ENCODE measurements around the gene MBNL1. TPM values are rescaled to one million over a fixed set of nuclear protein-coding genes. Genes with fewer than 3 reads are reported as not detected.

Gene MBNL1
- total and polyA plus RNA-seq, 2 of the 4 experiments (the other 2 are of a cell fraction): 127 to 664 TPM

GRCh38 chr3:152304160-152304559, 35.4 kb downstream of the MBNL1 start:
- Histone ChIP-seq H4K5ac (ENCODE audit: low read depth, low read length) (no peak overlapping the region), H4K8ac (ENCODE audit: low read depth in 2 of 2, low read length in 2 of 2) (no peak overlapping the region), H3K56ac (ENCODE audit: extremely low read depth, insufficient read depth, low read length) (no peak overlapping the region), H2AK5ac (ENCODE audit: low read depth, low read length) (no peak overlapping the region), H3K18ac (ENCODE audit: low read depth, low read length) (no peak overlapping the region), H3K4me2 (ENCODE audit: low read depth, low read length) (no peak overlapping the region), H3K9me3 (ENCODE audit: control insufficient read depth, insufficient read depth, low read length) (no peaks in the 10 kb centered on the region), H3K9ac (ENCODE audit: low read depth, low read length) (no peak overlapping the region; the same call in 1 of the 2 replicates), H3K23ac (ENCODE audit: low read depth, low read length) (no peak overlapping the region), H3K36me3 (ENCODE audit: control insufficient read depth, insufficient read depth, low read length) (peaks cover 5% of the 10 kb centered on the region), H3K27me3 (ENCODE audit: control insufficient read depth, insufficient read depth, low read length) (no peaks in the 10 kb centered on the region), H3K4me3 (ENCODE audit: insufficient read depth, low read depth, low read length) (no peak overlapping the region), H2AFZ (replicated peaks; ENCODE audit: low read length, poor library complexity) (no peak overlapping the region), H3K14ac (replicated peaks; ENCODE audit: low read depth, low read length) (no peak overlapping the region), H3K4me1 (ENCODE audit: control insufficient read depth, insufficient read depth, low read length) (peaks cover 27% of the 10 kb centered on the region), H3K27ac (ENCODE audit: insufficient read depth, low read length) (no peak overlapping the region), H2BK120ac (ENCODE audit: low read depth, low read length) (no peak overlapping the region), H2BK5ac (ENCODE audit: low read depth, low read length, poor library complexity, severe bottlenecking) (no peak overlapping the region), H2BK15ac (ENCODE audit: low read depth, low read length) (no peak overlapping the region), H3K79me1 (ENCODE audit: low read depth in 1 of 2, low read length in 2 of 2) (peaks cover 14 to 60% of the 10 kb centered on the region in 2 experiments; a peak in 2 of 4 replicates), H4K20me1 (ENCODE audit: insufficient read depth, low read length) (peaks cover 40% of the 10 kb centered on the region), H3K4ac (ENCODE audit: low read depth, low read length) (no peak overlapping the region), H3K9me1 (ENCODE audit: insufficient read depth, low read length) (peaks cover 9% of the 10 kb centered on the region; the same call in 1 of the 2 replicates), H2BK20ac (ENCODE audit: low read depth, low read length) (no peak overlapping the region), H4K91ac (ENCODE audit: insufficient read depth, low read depth, low read length) (no peak overlapping the region), H2AK9ac (replicated peaks; ENCODE audit: low read depth, low read length, poor library complexity) (no peak overlapping the region)
- no TSS peak for BruUV-seq (replicated peaks)
- POLR2A ChIA-PET (ENCODE audit: unreplicated experiment): no interaction called here
- DNase-seq: no peak
- intact Hi-C loops (cut with micrococcal nuclease) (loop anchor here (10.0 kb wide), 1 partner anchor 141 kb away; no protein-coding TSS in a partner anchor), in situ Hi-C loops (cut with MboI; ENCODE audit: low sequenced_read_pairs) (no loop called here), dilution Hi-C loops (cut with HindIII; ENCODE audit: low sequenced_read_pairs, unreplicated experiment) (no loop called here)
- no peak for ATAC-seq (ENCODE audit: low read depth)
- CTCF ChIA-PET: interaction anchor here (2.4 kb wide), 1 partner anchor 12 kb away, joined by 7 read pairs; no protein-coding TSS in a partner anchor
- TF ChIP-seq USF2 (IDR thresholded peaks at IDR 0.05; ENCODE audit: low read depth, low read length): no peak
- TF ChIP-seq RAD21 (IDR thresholded peaks at IDR 0.05; ENCODE audit: low read length): no peak
- TF ChIP-seq BHLHE40 (IDR thresholded peaks at IDR 0.05; ENCODE audit: low read depth, low read length): no peak
- TF ChIP-seq ELK1 (IDR thresholded peaks at IDR 0.05; ENCODE audit: borderline replicate concordance, low read depth, low read length): no peak
- TF ChIP-seq MXI1 (IDR thresholded peaks at IDR 0.05; ENCODE audit: borderline replicate concordance, low read depth, low read length): no peak
- TF ChIP-seq FOS (IDR thresholded peaks at IDR 0.05; ENCODE audit: low read depth, low read length): no peak
- no peak for TF ChIP-seq RCOR1 (IDR thresholded peaks at IDR 0.05; ENCODE audit: insufficient replicate concordance, low read length)
- no peak for TF ChIP-seq POLR2A (IDR thresholded peaks at IDR 0.05; ENCODE audit: low read depth, low read length)
- TF ChIP-seq MAZ (IDR thresholded peaks at IDR 0.05; ENCODE audit: borderline replicate concordance, low read depth, low read length): no peak
- no peak for TF ChIP-seq NFE2L2 (IDR thresholded peaks at IDR 0.05; ENCODE audit: low read depth, low read length)
